Endothelial cell of umbilical vein (primary cell): ENCODE measurements around the gene ENTPD3. TPM values are rescaled to one million over a fixed set of nuclear protein-coding genes. Genes with fewer than 3 reads are reported as not detected.

ENCODE experiments used
- BruUV-seq: library from RNA; stranded (reverse); fragments of 400-500 nt; replicated peaks from 2 replicates; lab custom pipeline; 2021; lab: Mats Ljungman, UMichigan
- CTCF ChIA-PET: fragments of 300-600, 350-600 bp; sonication (Branson Sonifier 250); formaldehyde crosslinking; loops from one replicate; lab custom pipeline; 2021; ENCODE audit warnings: antibody characterized with exemption, inconsistent platforms; lab: Charles Lee
- POLR2A ChIA-PET: fragments of 300-600, 350-600 bp; sonication (Branson Sonifier 250); formaldehyde crosslinking; loops from one replicate; lab custom pipeline; 2021; ENCODE audit warnings: antibody characterized with exemption, inconsistent platforms; lab: Charles Lee
- DNase-seq: peaks from one replicate; pipeline ENCODE4 v3.0.0-alpha.2; 2011; ENCODE audit warnings: low read depth, low spot score
- FAIRE-seq: peaks from 2 replicates; lab custom pipeline; 2011; peaks lifted over from hg19 to GRCh38; lab: Jason Lieb, UNC
- H2AFZ ChIP-seq: 2 replicates; pipeline ENCODE4 v1.6.0; 2012; ENCODE audit warnings: low read depth, low read length, control low read depth, inconsistent platforms
- H3K27ac ChIP-seq: 2 replicates; pipeline ENCODE4 v1.5.1; 2011; ENCODE audit warnings: low read depth, mild to moderate bottlenecking, control low read depth, low read length, moderate library complexity; ENCODE audit not compliant: insufficient read depth
- H3K27me3 ChIP-seq, 2 experiments: 2 replicates each; pipeline versions ENCODE4 v1.6.0 to v1.6.1; 2011; ENCODE audit warnings: low read length in 2 of 2, mixed read lengths in 1 of 2; ENCODE audit not compliant: control insufficient read depth in 2 of 2, insufficient read depth in 2 of 2
- H3K36me3 ChIP-seq, 2 experiments: 2 replicates in 1 of 2; 3 replicates in 1 of 2; pipeline ENCODE4 v1.5.1; 2011; ENCODE audit warnings: low read length in 2 of 2, mild to moderate bottlenecking in 1 of 2, moderate library complexity in 1 of 2; ENCODE audit not compliant: control insufficient read depth in 2 of 2, insufficient read depth in 2 of 2; ENCODE audit errors: extremely low read depth in 1 of 2
- H3K4me1 ChIP-seq: 3 replicates; pipeline ENCODE4 v1.5.1; 2011; ENCODE audit warnings: mild to moderate bottlenecking, low read length; ENCODE audit not compliant: control insufficient read depth, insufficient read depth; ENCODE audit errors: extremely low read depth
- H3K4me2 ChIP-seq: 2 replicates; pipeline ENCODE4 v1.6.1; 2011; ENCODE audit warnings: low read length, control low read depth, mixed read lengths; ENCODE audit not compliant: insufficient read depth
- H3K4me3 ChIP-seq, 3 experiments: fragments of 200-600 bp in 1 of 3; sonication (generic), shearing (Covaris generic) in 1 of 3; replicated peaks in 1 of 3; 2 replicates each; pipeline ENCODE4 v1.5.1; 2011 to 2016; ENCODE audit warnings: control low read depth in 3 of 3, low read length in 3 of 3, mild to moderate bottlenecking in 2 of 3, inconsistent platforms in 1 of 3, low read depth in 1 of 3, moderate library complexity in 1 of 3; ENCODE audit not compliant: insufficient read depth in 1 of 3
- H3K79me2 ChIP-seq: 2 replicates; pipeline ENCODE4 v1.6.0; 2012; ENCODE audit warnings: low read length, inconsistent platforms; ENCODE audit not compliant: control insufficient read depth, insufficient read depth
- H3K9ac ChIP-seq: replicated peaks from 2 replicates; pipeline ENCODE3; 2011; ENCODE audit warnings: low read length, control low read depth; ENCODE audit not compliant: insufficient read depth; ENCODE audit errors: extremely low read depth
- H3K9me1 ChIP-seq: replicated peaks from 3 replicates; pipeline ENCODE4 v1.6.0; 2011; ENCODE audit warnings: mild to moderate bottlenecking, low read length; ENCODE audit not compliant: control insufficient read depth, insufficient read depth; ENCODE audit errors: extremely low read depth
- H3K9me3 ChIP-seq: replicated peaks from 2 replicates; pipeline ENCODE4 v1.5.1; 2012; ENCODE audit warnings: low read length, inconsistent platforms; ENCODE audit not compliant: control insufficient read depth, insufficient read depth
- H4K20me1 ChIP-seq: replicated peaks from 2 replicates; pipeline ENCODE3; 2011; ENCODE audit warnings: mild to moderate bottlenecking, low read length; ENCODE audit not compliant: control insufficient read depth, insufficient read depth; ENCODE audit errors: extremely low read depth
- CTCF ChIP-seq, 2 donors: IDR thresholded peaks; 1 replicate in 1 of 2; 2 replicates in 1 of 2; pipeline ENCODE4 v1.5.1; 2011; ENCODE audit warnings: low read length in 2 of 2, mild to moderate bottlenecking in 2 of 2, moderate library complexity in 2 of 2, control low read depth in 1 of 2, inconsistent platforms in 1 of 2, low read depth in 1 of 2; ENCODE audit not compliant: insufficient read depth in 1 of 2; ENCODE audit errors: extremely low read depth in 1 of 2
- EZH2 ChIP-seq: IDR thresholded peaks from 2 replicates; pipeline ENCODE4 v1.6.1; 2012; ENCODE audit warnings: borderline replicate concordance, low read depth, mild to moderate bottlenecking, moderate library complexity, low read length, inconsistent platforms; ENCODE audit not compliant: severe bottlenecking
- FOS ChIP-seq: IDR thresholded peaks from 2 replicates; pipeline ENCODE4 v1.6.1; 2011; ENCODE audit warnings: mild to moderate bottlenecking, low read length, moderate library complexity, borderline replicate concordance; ENCODE audit not compliant: insufficient read depth
- GATA2 ChIP-seq: IDR thresholded peaks from 2 replicates; pipeline ENCODE4 v1.7.0; 2011; ENCODE audit warnings: low read depth, mild to moderate bottlenecking, moderate library complexity, mixed read lengths, low read length; ENCODE audit not compliant: insufficient read length, insufficient read depth
- JUN ChIP-seq: IDR thresholded peaks from 2 replicates; pipeline ENCODE4 v1.6.1; 2011; ENCODE audit warnings: borderline replicate concordance, low read depth; ENCODE audit not compliant: insufficient read length, insufficient read depth
- MAX ChIP-seq: IDR thresholded peaks from 2 replicates; pipeline ENCODE4 v1.6.1; 2011; ENCODE audit not compliant: insufficient read depth, insufficient read length
- MYC ChIP-seq: IDR thresholded peaks from one replicate; pipeline ENCODE4 v1.6.1; 2011; ENCODE audit warnings: mild to moderate bottlenecking, low read depth, low read length
- POLR2A ChIP-seq: IDR thresholded peaks from 2 replicates; pipeline ENCODE4 v1.6.1; 2012; ENCODE audit warnings: low read depth, mild to moderate bottlenecking, control low read depth, low read length
- POLR2AphosphoS5 ChIP-seq: IDR thresholded peaks from 2 replicates; pipeline ENCODE4 v1.6.1; 2012; ENCODE audit warnings: low read depth, mild to moderate bottlenecking, control low read depth, low read length, moderate library complexity; ENCODE audit not compliant: insufficient read depth
- dilution Hi-C: fragments of 300-500 bp; cut with MboI; formaldehyde crosslinking; loops from one replicate; pipeline ENCODE4 v1.15.0; 2019; ENCODE audit warnings: low sequenced_read_pairs; ENCODE audit not compliant: extremely low pct_ligation_motif_present
- intact Hi-C: fragments of 100-400 bp; cut with micrococcal nuclease; formaldehyde crosslinking; loops from one replicate; pipeline ENCODE4 v1.10.0; 2022
- polyA plus RNA-seq, 4 experiments: library from polyadenylated mRNA; depleted of rRNA in 3 of 4; stranded (reverse) in 3 of 4; unstranded in 1 of 4; fragments of >200 nt; gene quantifications; 2 replicates each; pipeline versions ENCODE4 v1.2.1 to v1.2.3, GENCODE V29; 2011 to 2012; ENCODE audit warnings: missing spikeins in 1 of 4
- total RNA-seq: library from RNA; stranded (reverse); gene quantifications from 2 replicates; pipeline ENCODE4 v1.2.3, GENCODE V29; 2021

Gene ENTPD3
- total and polyA plus RNA-seq, 2 donors (not counting 3 experiments of a cell fraction or from before 2014, with no cell fraction given): not detected

- POLR2A ChIA-PET: no interaction called here
- no TSS peak for BruUV-seq
- no peaks in the 10 kb centered on the region for H3K9me3 ChIP-seq
- peaks cover 18 to 21% of the 10 kb centered on the region in 2 experiments for H3K27me3 ChIP-seq
- H3K9me1 ChIP-seq: no peaks in the 10 kb centered on the region
- no peak overlapping the region for H2AFZ ChIP-seq
- CTCF ChIA-PET: no interaction called here
- TF ChIP-seq POLR2A (no peak), EZH2 (no peak), JUN (no peak), FOS (no peak), MYC (no peak), MAX (no peak), GATA2 (no peak), CTCF (IDR thresholded peaks at IDR 0.05; ENCODE audit: extremely low read depth in 1 of 2, insufficient read depth in 1 of 2, low read depth in 1 of 2, low read length in 2 of 2) (no peak), POLR2AphosphoS5 (no peak)
- H3K4me1 ChIP-seq: peaks cover 7% of the 10 kb centered on the region
- no peaks in the 10 kb centered on the region for H4K20me1 ChIP-seq
- H3K27ac ChIP-seq: no peak overlapping the region
- H3K4me2 ChIP-seq: no peak overlapping the region
- FAIRE-seq: no peak
- no peaks in the 10 kb centered on the region for H3K79me2 ChIP-seq
- DNase-seq: no peak
- H3K9ac ChIP-seq: no peak overlapping the region
- no peaks in the 10 kb centered on the region for H3K36me3 ChIP-seq
- intact Hi-C loops (no loop called here), dilution Hi-C loops (no loop called here)
- no peak overlapping the region for H3K4me3 ChIP-seq
Observed at GRCh38 chr3:40387895-40388254, 891 bp downstream of the ENTPD3 start.
